ENCODE results near the gene TERF2IP. TPM values are rescaled to one million over a fixed set of nuclear protein-coding genes. Genes with fewer than 3 reads are reported as not detected.

TERF2IP gene
- total RNA-seq, 1 experiment from 2014 or later, result 48.5 TPM

- CTCF ChIA-PET, result no interaction called here
- POLR2A ChIA-PET (ENCODE audit: low non-redundant PET), result no interaction called here
- Histone ChIP-seq H3K36me3 (ENCODE audit: insufficient read depth, low read length, poor library complexity, severe bottlenecking) (peaks cover 40% of the 10 kb centered on the region), H3K27ac (ENCODE audit: low read depth, low read length, poor library complexity, severe bottlenecking) (peak overlapping the region; percentile 43), H3K9me3 (ENCODE audit: low read depth, low read length, poor library complexity, severe bottlenecking) (no peaks in the 10 kb centered on the region), H3K4me3 (ENCODE audit: low read depth, low read length, poor library complexity, severe bottlenecking) (no peak overlapping the region), H3K27me3 (replicated peaks; ENCODE audit: insufficient read depth, low read depth, low read length, poor library complexity) (no peaks in the 10 kb centered on the region), H3K4me1 (ENCODE audit: insufficient read depth, low read length, poor library complexity, severe bottlenecking) (peaks cover 16% of the 10 kb centered on the region)
- intact Hi-C loops (cut with micrococcal nuclease; ENCODE audit: unreplicated experiment), result loop anchor here (2.0 to 5.0 kb wide), 2 partner anchors 22 to 137 kb away; partner anchors contain the start of genes KARS1 and TERF2IP
- BruUV-seq (replicated peaks), result no TSS peak
- peak; percentile 69 for DNase-seq (ENCODE audit: low spot score)
- TF ChIP-seq CTCF (conservative IDR thresholded peaks at IDR 0.05; ENCODE audit: low read depth, low read length) (no peak), EZH2 (IDR thresholded peaks at IDR 0.05; ENCODE audit: borderline replicate concordance, low read depth, low read length, poor library complexity, severe bottlenecking) (no peak)
Measured at GRCh38 chr16:75624921-75625334, 22.6 kb upstream of the TERF2IP start.

- ChIA-PET CTCF (no interaction called here), POLR2A (ENCODE audit: low non-redundant PET) (no interaction called here)
- no peak overlapping the region for H3K4me3 ChIP-seq (ENCODE audit: low read depth, low read length, poor library complexity, severe bottlenecking)
- H3K27me3 ChIP-seq (replicated peaks; ENCODE audit: insufficient read depth, low read depth, low read length, poor library complexity), result no peaks in the 10 kb centered on the region
- intact Hi-C loops (cut with micrococcal nuclease; ENCODE audit: unreplicated experiment), result no loop called here
- no peak for DNase-seq (ENCODE audit: low spot score)
- no peaks in the 10 kb centered on the region for H3K9me3 ChIP-seq (ENCODE audit: low read depth, low read length, poor library complexity, severe bottlenecking)
- BruUV-seq (replicated peaks), result no TSS peak
- peaks cover 10% of the 10 kb centered on the region for H3K4me1 ChIP-seq (ENCODE audit: insufficient read depth, low read length, poor library complexity, severe bottlenecking)
- H3K27ac ChIP-seq (ENCODE audit: low read depth, low read length, poor library complexity, severe bottlenecking), result no peak overlapping the region
- H3K36me3 ChIP-seq (ENCODE audit: insufficient read depth, low read length, poor library complexity, severe bottlenecking), result peaks cover 56% of the 10 kb centered on the region
- no peak for TF ChIP-seq EZH2 (IDR thresholded peaks at IDR 0.05; ENCODE audit: borderline replicate concordance, low read depth, low read length, poor library complexity, severe bottlenecking)
- no peak for TF ChIP-seq CTCF (conservative IDR thresholded peaks at IDR 0.05; ENCODE audit: low read depth, low read length)
Measured at GRCh38 chr16:75626806-75627205, 20.8 kb upstream of the TERF2IP start.

- Histone ChIP-seq H3K27me3 (replicated peaks; ENCODE audit: insufficient read depth, low read depth, low read length, poor library complexity) (no peaks in the 10 kb centered on the region), H3K36me3 (ENCODE audit: insufficient read depth, low read length, poor library complexity, severe bottlenecking) (peaks cover 66% of the 10 kb centered on the region), H3K4me3 (ENCODE audit: low read depth, low read length, poor library complexity, severe bottlenecking) (no peak overlapping the region), H3K9me3 (ENCODE audit: low read depth, low read length, poor library complexity, severe bottlenecking) (no peaks in the 10 kb centered on the region), H3K27ac (ENCODE audit: low read depth, low read length, poor library complexity, severe bottlenecking) (peak overlapping the region; percentile 14), H3K4me1 (ENCODE audit: insufficient read depth, low read length, poor library complexity, severe bottlenecking) (peaks cover 5% of the 10 kb centered on the region)
- POLR2A ChIA-PET (ENCODE audit: low non-redundant PET), result no interaction called here
- intact Hi-C loops (cut with micrococcal nuclease; ENCODE audit: unreplicated experiment), result no loop called here
- no peak for TF ChIP-seq EZH2 (IDR thresholded peaks at IDR 0.05; ENCODE audit: borderline replicate concordance, low read depth, low read length, poor library complexity, severe bottlenecking)
- no peak for TF ChIP-seq CTCF (conservative IDR thresholded peaks at IDR 0.05; ENCODE audit: low read depth, low read length)
- DNase-seq (ENCODE audit: low spot score), result peak; percentile 16
- CTCF ChIA-PET, result no interaction called here
- no TSS peak for BruUV-seq (replicated peaks)
Measured at GRCh38 chr16:75627851-75628250, 19.7 kb upstream of the TERF2IP start.

All from A673 (cell line).